ENCODE measurements around the gene OR1C1.

DNA sequence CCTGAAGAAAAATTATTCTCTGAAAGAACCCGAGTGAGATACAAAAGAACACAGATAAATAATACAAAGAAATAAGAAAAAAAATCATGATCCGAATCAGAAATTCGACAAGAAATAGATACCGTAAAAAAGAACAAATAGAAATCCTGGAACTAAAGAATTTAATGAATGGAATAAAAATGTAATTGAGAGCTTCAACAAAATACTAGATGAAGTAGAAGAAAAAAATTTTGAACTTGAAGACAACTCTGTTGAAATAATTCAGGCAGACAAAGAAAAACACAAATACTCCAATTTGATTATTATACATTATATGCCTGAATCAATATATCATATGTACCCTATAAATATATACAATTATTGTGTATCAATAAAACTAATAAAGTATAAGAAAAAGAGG is 39.1 kb downstream of the OR1C1 start:
- TF ChIP-seq ARNT (IDR thresholded peaks at IDR 0.05) (no peak), ELF4 (IDR thresholded peaks at IDR 0.05) (no peak), FOXM1 (IDR thresholded peaks at IDR 0.05; ENCODE audit: borderline replicate concordance) (no peak), BHLHE40 (IDR thresholded peaks at IDR 0.05; ENCODE audit: borderline replicate concordance) (no peak), SUZ12 (IDR thresholded peaks at IDR 0.05) (no peak), SP1 (IDR thresholded peaks at IDR 0.05) (no peak), FOXK2 (IDR thresholded peaks at IDR 0.05) (no peak), TARDBP (IDR thresholded peaks at IDR 0.05) (no peak), NFRKB (IDR thresholded peaks at IDR 0.05) (no peak), ZNF384 (IDR thresholded peaks at IDR 0.05) (no peak), LEF1 (IDR thresholded peaks at IDR 0.05; ENCODE audit: borderline replicate concordance) (no peak), L3MBTL2 (conservative IDR thresholded peaks at IDR 0.05) (no peak)
- TF ChIP-seq, protein P1, sequence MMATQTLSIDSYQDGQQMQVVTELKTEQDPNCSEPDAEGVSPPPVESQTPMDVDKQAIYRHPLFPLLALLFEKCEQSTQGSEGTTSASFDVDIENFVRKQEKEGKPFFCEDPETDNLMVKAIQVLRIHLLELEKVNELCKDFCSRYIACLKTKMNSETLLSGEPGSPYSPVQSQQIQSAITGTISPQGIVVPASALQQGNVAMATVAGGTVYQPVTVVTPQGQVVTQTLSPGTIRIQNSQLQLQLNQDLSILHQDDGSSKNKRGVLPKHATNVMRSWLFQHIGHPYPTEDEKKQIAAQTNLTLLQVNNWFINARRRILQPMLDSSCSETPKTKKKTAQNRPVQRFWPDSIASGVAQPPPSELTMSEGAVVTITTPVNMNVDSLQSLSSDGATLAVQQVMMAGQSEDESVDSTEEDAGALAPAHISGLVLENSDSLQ (IDR thresholded peaks at IDR 0.05) = no peak
